Endothelial cell of umbilical vein (primary cell): ENCODE results near the gene CDYL. TPM values are rescaled to one million over a fixed set of nuclear protein-coding genes. Genes with fewer than 3 reads are reported as not detected.

Source experiments
- BruUV-seq: library from RNA; stranded (reverse); fragments of 400-500 nt; replicated peaks from 2 replicates; lab custom pipeline; 2021; lab: Mats Ljungman, UMichigan
- CTCF ChIA-PET: fragments of 300-600, 350-600 bp; sonication (Branson Sonifier 250); formaldehyde crosslinking; loops from one replicate; lab custom pipeline; 2021; ENCODE audit warnings: antibody characterized with exemption, inconsistent platforms; lab: Charles Lee
- POLR2A ChIA-PET: fragments of 300-600, 350-600 bp; sonication (Branson Sonifier 250); formaldehyde crosslinking; loops from one replicate; lab custom pipeline; 2021; ENCODE audit warnings: antibody characterized with exemption, inconsistent platforms; lab: Charles Lee
- DNase-seq: peaks from one replicate; pipeline ENCODE4 v3.0.0-alpha.2; 2011; ENCODE audit warnings: low read depth, low spot score
- FAIRE-seq: peaks from 2 replicates; lab custom pipeline; 2011; peaks lifted over from hg19 to GRCh38; lab: Jason Lieb, UNC
- H2AFZ ChIP-seq: 2 replicates; pipeline ENCODE4 v1.6.0; 2012; ENCODE audit warnings: low read depth, low read length, control low read depth, inconsistent platforms
- H3K27ac ChIP-seq: 2 replicates; pipeline ENCODE4 v1.5.1; 2011; ENCODE audit warnings: low read depth, mild to moderate bottlenecking, control low read depth, low read length, moderate library complexity; ENCODE audit not compliant: insufficient read depth
- H3K27me3 ChIP-seq, 2 experiments: 2 replicates each; pipeline versions ENCODE4 v1.6.0 to v1.6.1; 2011; ENCODE audit warnings: low read length in 2 of 2, mixed read lengths in 1 of 2; ENCODE audit not compliant: control insufficient read depth in 2 of 2, insufficient read depth in 2 of 2
- H3K36me3 ChIP-seq, 2 experiments: 2 replicates in 1 of 2; 3 replicates in 1 of 2; pipeline ENCODE4 v1.5.1; 2011; ENCODE audit warnings: low read length in 2 of 2, mild to moderate bottlenecking in 1 of 2, moderate library complexity in 1 of 2; ENCODE audit not compliant: control insufficient read depth in 2 of 2, insufficient read depth in 2 of 2; ENCODE audit errors: extremely low read depth in 1 of 2
- H3K4me1 ChIP-seq: 3 replicates; pipeline ENCODE4 v1.5.1; 2011; ENCODE audit warnings: mild to moderate bottlenecking, low read length; ENCODE audit not compliant: control insufficient read depth, insufficient read depth; ENCODE audit errors: extremely low read depth
- H3K4me2 ChIP-seq: 2 replicates; pipeline ENCODE4 v1.6.1; 2011; ENCODE audit warnings: low read length, control low read depth, mixed read lengths; ENCODE audit not compliant: insufficient read depth
- H3K4me3 ChIP-seq, 3 experiments: fragments of 200-600 bp in 1 of 3; sonication (generic), shearing (Covaris generic) in 1 of 3; replicated peaks in 1 of 3; 2 replicates each; pipeline ENCODE4 v1.5.1; 2011 to 2016; ENCODE audit warnings: control low read depth in 3 of 3, low read length in 3 of 3, mild to moderate bottlenecking in 2 of 3, inconsistent platforms in 1 of 3, low read depth in 1 of 3, moderate library complexity in 1 of 3; ENCODE audit not compliant: insufficient read depth in 1 of 3
- H3K79me2 ChIP-seq: 2 replicates; pipeline ENCODE4 v1.6.0; 2012; ENCODE audit warnings: low read length, inconsistent platforms; ENCODE audit not compliant: control insufficient read depth, insufficient read depth
- H3K9ac ChIP-seq: replicated peaks from 2 replicates; pipeline ENCODE3; 2011; ENCODE audit warnings: low read length, control low read depth; ENCODE audit not compliant: insufficient read depth; ENCODE audit errors: extremely low read depth
- H3K9me1 ChIP-seq: replicated peaks from 3 replicates; pipeline ENCODE4 v1.6.0; 2011; ENCODE audit warnings: mild to moderate bottlenecking, low read length; ENCODE audit not compliant: control insufficient read depth, insufficient read depth; ENCODE audit errors: extremely low read depth
- H3K9me3 ChIP-seq: replicated peaks from 2 replicates; pipeline ENCODE4 v1.5.1; 2012; ENCODE audit warnings: low read length, inconsistent platforms; ENCODE audit not compliant: control insufficient read depth, insufficient read depth
- H4K20me1 ChIP-seq: replicated peaks from 2 replicates; pipeline ENCODE3; 2011; ENCODE audit warnings: mild to moderate bottlenecking, low read length; ENCODE audit not compliant: control insufficient read depth, insufficient read depth; ENCODE audit errors: extremely low read depth
- CTCF ChIP-seq, 2 donors: IDR thresholded peaks; 1 replicate in 1 of 2; 2 replicates in 1 of 2; pipeline ENCODE4 v1.5.1; 2011; ENCODE audit warnings: low read length in 2 of 2, mild to moderate bottlenecking in 2 of 2, moderate library complexity in 2 of 2, control low read depth in 1 of 2, inconsistent platforms in 1 of 2, low read depth in 1 of 2; ENCODE audit not compliant: insufficient read depth in 1 of 2; ENCODE audit errors: extremely low read depth in 1 of 2
- EZH2 ChIP-seq: IDR thresholded peaks from 2 replicates; pipeline ENCODE4 v1.6.1; 2012; ENCODE audit warnings: borderline replicate concordance, low read depth, mild to moderate bottlenecking, moderate library complexity, low read length, inconsistent platforms; ENCODE audit not compliant: severe bottlenecking
- FOS ChIP-seq: IDR thresholded peaks from 2 replicates; pipeline ENCODE4 v1.6.1; 2011; ENCODE audit warnings: mild to moderate bottlenecking, low read length, moderate library complexity, borderline replicate concordance; ENCODE audit not compliant: insufficient read depth
- GATA2 ChIP-seq: IDR thresholded peaks from 2 replicates; pipeline ENCODE4 v1.7.0; 2011; ENCODE audit warnings: low read depth, mild to moderate bottlenecking, moderate library complexity, mixed read lengths, low read length; ENCODE audit not compliant: insufficient read length, insufficient read depth
- JUN ChIP-seq: IDR thresholded peaks from 2 replicates; pipeline ENCODE4 v1.6.1; 2011; ENCODE audit warnings: borderline replicate concordance, low read depth; ENCODE audit not compliant: insufficient read length, insufficient read depth
- MYC ChIP-seq: IDR thresholded peaks from one replicate; pipeline ENCODE4 v1.6.1; 2011; ENCODE audit warnings: mild to moderate bottlenecking, low read depth, low read length
- POLR2A ChIP-seq: IDR thresholded peaks from 2 replicates; pipeline ENCODE4 v1.6.1; 2012; ENCODE audit warnings: low read depth, mild to moderate bottlenecking, control low read depth, low read length
- POLR2AphosphoS5 ChIP-seq: IDR thresholded peaks from 2 replicates; pipeline ENCODE4 v1.6.1; 2012; ENCODE audit warnings: low read depth, mild to moderate bottlenecking, control low read depth, low read length, moderate library complexity; ENCODE audit not compliant: insufficient read depth
- dilution Hi-C: fragments of 300-500 bp; cut with MboI; formaldehyde crosslinking; loops from one replicate; pipeline ENCODE4 v1.15.0; 2019; ENCODE audit warnings: low sequenced_read_pairs; ENCODE audit not compliant: extremely low pct_ligation_motif_present
- intact Hi-C: fragments of 100-400 bp; cut with micrococcal nuclease; formaldehyde crosslinking; loops from one replicate; pipeline ENCODE4 v1.10.0; 2022
- polyA plus RNA-seq, 4 experiments: library from polyadenylated mRNA; depleted of rRNA in 3 of 4; stranded (reverse) in 3 of 4; unstranded in 1 of 4; fragments of >200 nt; gene quantifications; 2 replicates each; pipeline versions ENCODE4 v1.2.1 to v1.2.3, GENCODE V29; 2011 to 2012; ENCODE audit warnings: missing spikeins in 1 of 4
- total RNA-seq: library from RNA; stranded (reverse); gene quantifications from 2 replicates; pipeline ENCODE4 v1.2.3, GENCODE V29; 2021
- TF ChIP-seq, protein P1 (sequence below): IDR thresholded peaks from 2 replicates; pipeline ENCODE4 v1.6.1; 2011; ENCODE audit not compliant: insufficient read depth, insufficient read length

The CDYL gene
- total and polyA plus RNA-seq, 2 donors (not counting 3 experiments of a cell fraction or from before 2014, with no cell fraction given) = 10.2 to 35.6 TPM

DNA sequence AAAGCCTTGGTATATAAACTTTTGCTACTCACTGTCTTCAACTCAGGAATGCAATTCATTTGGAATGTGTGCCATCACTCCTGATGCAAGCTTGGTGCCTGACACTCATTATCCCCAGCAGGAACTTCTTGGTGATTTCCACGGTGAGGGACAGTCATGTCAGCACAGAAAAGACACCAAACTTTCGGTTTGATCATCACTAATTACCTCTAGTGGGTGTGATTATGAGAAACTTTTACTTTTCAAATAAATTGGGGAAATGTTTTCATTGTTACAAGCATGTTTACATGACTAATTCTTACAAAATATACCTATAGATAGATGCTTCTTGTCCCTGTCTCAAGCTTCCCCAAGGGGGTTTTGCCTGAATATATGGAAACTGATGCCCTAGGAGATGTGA lies 186.7 kb downstream of the CDYL start:
- no TSS peak for BruUV-seq
- H3K4me1 ChIP-seq = no peaks in the 10 kb centered on the region
- FAIRE-seq (peak; percentile 28), DNase-seq (no peak)
- intact Hi-C loops = no loop called here
- H2AFZ ChIP-seq = no peak overlapping the region
- no peaks in the 10 kb centered on the region for H3K79me2 ChIP-seq
- peaks cover 0 to 3% of the 10 kb centered on the region in 2 experiments for H3K27me3 ChIP-seq
- H3K36me3 ChIP-seq = no peaks in the 10 kb centered on the region
- H3K27ac ChIP-seq = no peak overlapping the region
- dilution Hi-C loops = no loop called here
- POLR2A ChIA-PET = no interaction called here
- H4K20me1 ChIP-seq = no peaks in the 10 kb centered on the region
- TF ChIP-seq EZH2 (no peak), JUN (no peak), POLR2AphosphoS5 (no peak), POLR2A (no peak), MYC (no peak), GATA2 (no peak), FOS (no peak), CTCF (IDR thresholded peaks at IDR 0.05; ENCODE audit: extremely low read depth in 1 of 2, insufficient read depth in 1 of 2, low read depth in 1 of 2, low read length in 2 of 2) (no peak)
- TF ChIP-seq, protein P1, sequence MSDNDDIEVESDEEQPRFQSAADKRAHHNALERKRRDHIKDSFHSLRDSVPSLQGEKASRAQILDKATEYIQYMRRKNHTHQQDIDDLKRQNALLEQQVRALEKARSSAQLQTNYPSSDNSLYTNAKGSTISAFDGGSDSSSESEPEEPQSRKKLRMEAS = no peak
- CTCF ChIA-PET = interaction anchor here (1.6 kb wide), 1 partner anchor 10 kb away, joined by 3 read pairs; no protein-coding TSS in a partner anchor
- no peaks in the 10 kb centered on the region for H3K9me1 ChIP-seq
- H3K9ac ChIP-seq = no peak overlapping the region
- no peak overlapping the region for H3K4me2 ChIP-seq
- H3K9me3 ChIP-seq = no peaks in the 10 kb centered on the region
- no peak overlapping the region for H3K4me3 ChIP-seq
